ENCODE results near the gene STARD13.

STARD13 gene

DNA sequence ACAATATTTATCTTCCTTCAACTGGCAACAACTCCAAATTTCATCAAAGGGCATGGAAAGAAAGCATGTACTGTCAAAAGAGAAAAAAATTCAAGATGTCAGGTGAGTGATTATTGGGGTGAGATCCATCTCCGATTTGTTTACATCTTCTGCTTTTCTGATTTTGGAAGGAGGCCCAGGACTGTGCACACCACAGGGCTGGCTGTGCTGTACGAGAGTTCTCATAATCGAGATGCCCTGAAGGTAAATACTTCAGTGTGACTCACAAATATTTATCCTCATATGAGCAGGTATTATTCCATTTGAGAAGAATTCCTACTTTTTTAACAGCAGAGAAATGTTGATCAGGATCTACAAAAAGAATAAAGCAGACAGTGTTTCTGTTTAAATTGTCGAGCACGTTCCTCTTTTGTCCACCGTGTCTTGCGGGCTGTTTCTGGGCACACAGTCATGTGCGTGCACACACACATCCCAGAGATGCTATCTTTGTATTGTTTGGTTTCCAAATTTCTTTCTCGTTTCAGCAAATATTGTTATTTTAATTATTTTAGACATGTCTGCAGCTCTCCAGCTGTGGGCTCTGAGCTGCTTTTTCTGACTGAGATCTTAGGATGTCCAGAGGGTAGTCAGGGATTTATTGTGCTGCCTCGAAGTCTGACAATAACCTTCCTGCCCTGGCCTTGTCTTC lies 165.6 kb downstream of the STARD13 start:
- DNase-seq (ENCODE audit: low read depth, low spot score) = no peak

DNA sequence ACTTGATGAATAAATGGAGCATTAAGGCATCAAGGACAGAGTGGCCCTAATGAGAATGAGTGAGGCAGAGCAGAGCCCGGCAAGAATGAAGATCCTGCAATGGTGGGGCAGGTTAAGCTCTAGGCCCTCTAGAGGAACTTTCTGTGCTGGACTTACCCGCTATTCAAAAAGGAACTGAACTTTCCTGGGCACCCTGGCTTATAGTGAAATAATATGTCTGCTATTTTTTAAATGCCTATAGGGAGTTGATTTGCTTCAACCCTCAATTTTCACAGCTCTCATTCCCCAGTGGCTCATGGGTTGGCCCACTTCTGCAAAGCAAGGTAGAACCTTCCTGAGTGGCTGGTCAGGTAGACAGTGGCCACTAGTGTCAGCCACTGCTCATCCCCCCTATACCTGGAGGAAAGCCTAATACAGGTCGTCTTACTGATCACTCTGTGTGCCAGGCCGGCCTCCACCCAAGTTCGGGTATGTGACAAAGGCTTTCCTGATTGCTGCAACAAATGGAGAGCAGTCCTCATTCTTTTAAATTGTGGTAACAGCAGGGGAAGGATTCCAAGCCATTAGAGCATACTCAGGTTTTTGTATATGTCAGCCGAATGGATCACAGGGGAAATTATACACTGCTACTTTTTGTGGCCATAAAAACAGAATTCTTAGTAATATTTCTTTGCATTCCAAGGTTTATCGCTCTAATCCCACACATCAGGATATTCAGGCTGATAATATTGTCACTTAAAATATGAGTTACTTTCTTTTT lies 166.4 kb downstream of the STARD13 start:
- no peak for DNase-seq (ENCODE audit: low read depth, low spot score)

DNA sequence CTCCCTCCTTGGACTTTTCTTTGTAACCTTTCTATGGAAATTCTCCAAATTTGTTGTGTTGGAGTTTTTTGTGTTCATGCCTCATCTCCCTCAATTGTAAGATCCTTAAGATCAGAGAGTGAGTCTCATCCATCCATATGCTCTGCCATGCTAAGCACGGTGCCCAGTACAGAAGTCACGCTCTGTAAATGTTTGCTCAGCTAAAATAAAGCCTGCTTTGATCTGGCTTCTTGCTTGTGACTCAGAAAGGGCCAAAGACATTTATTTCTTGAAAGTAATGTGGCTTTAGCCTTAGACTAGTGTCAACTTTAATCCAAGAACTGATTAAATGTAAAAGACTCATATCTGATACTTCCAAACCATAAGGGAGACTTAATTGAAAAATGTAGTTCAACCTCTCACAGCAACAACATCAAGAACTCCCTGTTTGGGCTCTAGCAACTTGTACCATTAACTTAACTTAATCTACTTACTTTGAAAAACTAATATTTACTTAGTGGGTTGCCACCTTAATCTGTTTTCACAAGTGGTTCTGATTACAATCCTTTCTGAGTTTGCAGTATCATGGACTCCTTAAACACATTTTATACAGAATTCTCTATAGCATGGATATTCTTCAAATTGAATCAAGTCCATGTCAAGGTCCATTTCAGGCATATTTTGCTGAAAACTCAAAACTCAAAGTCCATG lies 169.1 kb downstream of the STARD13 start:
- DNase-seq (ENCODE audit: low read depth, low spot score) = no peak

DNA sequence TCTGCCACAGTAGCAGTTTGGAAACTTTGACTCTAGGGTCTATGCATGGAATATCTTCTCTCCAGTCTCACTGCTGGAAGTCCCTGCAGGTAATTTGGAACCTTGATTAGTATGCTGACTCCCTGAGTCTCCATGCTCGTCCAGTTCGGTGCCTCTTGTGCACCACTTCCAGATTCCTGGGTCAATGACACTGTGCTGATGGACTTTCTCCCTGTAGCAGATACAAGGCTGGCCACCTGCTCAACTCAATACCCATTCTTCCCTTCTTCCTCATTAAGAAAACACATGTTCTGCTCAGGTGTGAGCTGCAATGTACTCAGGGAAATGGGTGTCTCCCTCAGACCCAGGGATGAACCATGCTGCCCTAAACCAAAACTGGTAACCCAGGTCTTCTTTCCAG lies 170.3 kb downstream of the STARD13 start:
- DNase-seq (ENCODE audit: low read depth, low spot score) = no peak

DNA sequence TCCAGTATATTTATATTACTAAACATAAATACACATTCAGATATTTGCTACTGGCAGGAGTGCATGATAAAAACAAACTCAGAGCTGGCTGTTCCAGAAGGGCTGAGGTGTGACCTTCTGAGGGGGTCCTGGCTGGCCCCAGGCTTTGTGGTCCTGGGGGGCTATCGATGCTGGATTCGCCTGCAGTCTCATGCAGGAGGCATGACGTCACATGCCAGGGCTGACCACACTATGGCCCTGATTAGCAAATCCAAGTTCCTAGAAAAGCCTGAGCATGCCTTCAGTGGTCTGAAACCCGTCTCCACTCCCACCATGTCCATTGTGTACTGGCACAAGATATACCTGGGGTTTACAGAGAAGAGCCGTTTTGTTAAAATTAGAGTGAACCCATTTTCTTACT lies 171.4 kb downstream of the STARD13 start:
- DNase-seq (ENCODE audit: low read depth, low spot score) = no peak

DNA sequence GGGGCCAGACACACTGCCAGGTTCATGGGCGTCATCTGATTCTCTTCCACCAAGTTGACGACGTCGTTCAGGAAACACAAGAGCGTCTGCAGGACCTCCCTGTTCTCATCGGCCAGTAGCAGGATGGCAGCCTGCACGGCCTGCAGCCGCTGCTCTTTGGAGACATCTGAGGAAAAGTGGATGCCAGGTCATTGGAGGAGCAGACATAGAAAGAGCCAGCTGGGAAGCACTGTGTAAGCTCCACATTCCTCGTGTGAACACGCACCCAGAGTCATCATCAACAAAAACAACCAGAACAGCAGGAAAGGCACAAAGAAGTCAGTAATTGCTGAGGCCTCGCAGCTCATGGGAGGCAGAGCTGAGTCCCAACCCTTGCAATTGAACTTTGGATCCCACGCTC lies 172.8 kb downstream of the STARD13 start:
- DNase-seq (ENCODE audit: low read depth, low spot score) = peak; percentile 14

DNA sequence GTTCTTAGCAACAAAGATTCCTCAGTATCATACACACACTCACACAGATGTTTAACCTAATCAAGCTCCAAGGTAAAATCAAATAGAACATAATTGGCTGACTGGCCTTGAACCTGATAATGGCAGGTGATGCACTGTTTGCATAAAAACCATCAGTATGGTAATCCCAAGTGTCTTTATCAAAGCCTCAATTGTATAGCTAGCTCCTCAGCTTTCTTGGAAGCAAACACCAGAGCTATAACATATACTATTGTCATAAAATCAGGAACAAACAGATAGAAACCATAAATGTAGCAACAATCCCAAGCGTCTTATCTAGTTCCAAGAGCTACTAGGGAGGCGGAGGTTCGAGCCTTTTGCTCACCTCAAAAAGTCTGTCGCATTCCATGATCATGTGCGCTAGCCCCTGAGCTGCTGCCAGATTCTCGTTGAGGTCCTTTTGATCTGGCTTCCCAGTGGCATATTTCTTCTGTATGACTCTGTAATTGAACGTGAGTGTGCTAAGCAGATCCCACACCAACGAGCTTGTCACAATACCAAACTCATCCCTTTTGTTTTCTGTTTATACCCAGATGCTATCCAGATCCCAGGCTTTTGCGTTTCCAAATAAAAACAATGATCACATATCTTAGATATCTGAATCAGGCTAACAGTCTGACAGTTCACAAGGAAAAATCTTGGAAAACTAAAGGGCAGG lies 174.0 kb downstream of the STARD13 start:
- DNase-seq (ENCODE audit: low read depth, low spot score) = no peak

DNA sequence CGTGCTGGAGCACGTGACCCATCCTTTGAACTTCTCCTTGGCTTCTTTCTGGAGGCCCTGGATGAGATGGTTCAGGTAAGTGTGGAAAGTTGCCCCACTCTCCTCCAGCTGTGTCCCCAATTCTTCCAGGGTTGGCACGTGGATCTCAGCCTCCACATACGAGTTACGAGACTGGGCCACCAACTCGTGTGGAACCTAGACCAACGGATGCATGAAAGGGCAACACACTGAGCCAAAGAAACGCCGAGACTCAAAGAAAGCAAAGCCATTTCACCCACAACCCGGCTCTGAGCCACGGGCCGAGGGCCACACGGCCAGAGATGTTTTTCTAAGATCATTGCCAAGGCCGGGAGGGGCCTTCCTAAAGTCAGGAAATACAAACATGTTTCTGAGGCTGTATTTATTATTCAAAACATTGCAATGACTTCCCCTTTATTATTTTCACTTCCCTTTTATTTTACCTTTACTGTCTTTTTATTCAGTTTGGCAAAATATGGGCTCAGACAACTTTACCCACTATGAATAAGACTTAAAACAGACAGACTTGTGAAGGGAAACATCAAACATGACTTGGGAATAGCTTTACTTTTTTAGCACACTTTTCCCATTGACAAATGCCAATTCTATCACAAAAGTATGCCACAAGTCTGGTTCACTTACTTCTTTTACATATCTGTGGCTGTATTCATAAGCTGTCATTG lies 174.7 kb downstream of the STARD13 start:
- no peak for DNase-seq (ENCODE audit: low read depth, low spot score)

DNA sequence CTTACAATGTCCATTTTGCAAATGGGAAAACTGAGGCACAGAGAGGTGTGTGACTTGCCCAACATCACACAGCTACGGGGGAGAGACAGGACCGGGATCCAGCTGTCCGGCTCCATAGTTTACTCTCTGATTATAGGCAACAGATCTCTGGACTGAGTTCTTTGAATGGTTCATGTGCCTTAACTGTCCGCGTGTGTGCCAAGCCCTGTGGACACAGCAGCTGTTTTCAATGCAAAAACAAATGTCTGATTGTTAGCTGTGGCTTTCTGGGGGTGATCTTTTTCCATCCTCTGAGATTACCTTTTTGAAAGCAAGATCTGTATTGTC lies 175.2 kb downstream of the STARD13 start:
- no peak for DNase-seq (ENCODE audit: low read depth, low spot score)

DNA sequence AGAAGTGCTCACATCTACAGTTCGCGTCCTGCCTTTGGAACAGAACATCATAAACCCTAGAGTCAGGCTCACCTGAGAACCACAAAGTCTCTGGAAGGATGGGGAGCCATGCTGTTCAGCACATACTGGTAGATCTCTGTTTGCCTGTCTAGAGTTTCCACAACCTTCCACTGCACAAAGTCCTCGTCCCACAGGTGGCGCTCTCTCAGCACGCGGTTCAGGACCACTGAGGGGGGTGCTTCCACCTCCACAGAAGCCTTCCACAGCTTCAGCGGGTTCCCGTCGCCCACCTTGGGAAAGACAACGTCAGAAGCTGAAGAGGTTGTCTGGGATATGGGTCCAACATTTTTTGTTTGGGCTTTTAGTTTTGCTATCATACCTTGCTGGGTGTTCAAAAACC lies 175.8 kb downstream of the STARD13 start:
- peak; percentile 16 for DNase-seq (ENCODE audit: low read depth, low spot score)

DNA sequence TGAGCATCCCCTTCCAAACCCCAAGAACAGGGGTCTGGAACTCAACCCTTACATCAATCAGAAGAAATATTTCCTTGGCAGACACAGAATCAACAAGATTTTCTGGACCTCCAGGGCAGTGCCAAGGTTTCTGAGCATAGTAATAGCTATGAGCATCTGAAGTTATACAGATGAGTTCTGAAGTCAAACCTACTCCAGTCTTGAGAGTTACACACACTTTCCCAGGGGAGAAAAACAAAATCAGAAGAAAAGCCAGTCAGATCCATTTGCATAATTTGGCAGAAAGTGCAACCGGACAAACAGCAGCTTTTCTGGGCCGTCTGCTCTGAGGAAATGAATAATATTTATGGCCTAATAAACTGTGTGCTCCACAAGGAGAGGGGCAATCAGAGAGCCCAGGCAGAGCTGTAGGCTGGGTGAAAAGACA lies 176.3 kb downstream of the STARD13 start:
- DNase-seq (ENCODE audit: low read depth, low spot score) = no peak

DNA sequence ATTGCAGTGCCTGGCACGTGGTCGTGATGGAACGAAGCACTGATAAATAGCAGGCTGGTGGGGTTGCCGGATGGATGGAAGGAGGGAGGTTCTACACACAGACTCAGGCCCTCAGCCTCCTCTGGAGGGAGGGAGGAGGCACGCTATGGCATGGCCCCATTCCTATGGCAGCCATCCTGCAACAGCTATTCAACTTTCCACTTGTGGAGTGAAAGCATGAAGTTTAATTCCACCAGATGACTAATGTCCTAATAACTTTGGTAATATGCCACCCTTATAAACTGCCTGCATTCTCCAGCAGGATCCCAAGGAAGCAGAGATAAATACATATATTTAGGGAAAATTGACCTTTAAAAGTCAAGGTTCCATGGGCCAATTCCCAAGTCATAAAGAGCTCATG lies 176.9 kb downstream of the STARD13 start:
- no peak for DNase-seq (ENCODE audit: low read depth, low spot score)

DNA sequence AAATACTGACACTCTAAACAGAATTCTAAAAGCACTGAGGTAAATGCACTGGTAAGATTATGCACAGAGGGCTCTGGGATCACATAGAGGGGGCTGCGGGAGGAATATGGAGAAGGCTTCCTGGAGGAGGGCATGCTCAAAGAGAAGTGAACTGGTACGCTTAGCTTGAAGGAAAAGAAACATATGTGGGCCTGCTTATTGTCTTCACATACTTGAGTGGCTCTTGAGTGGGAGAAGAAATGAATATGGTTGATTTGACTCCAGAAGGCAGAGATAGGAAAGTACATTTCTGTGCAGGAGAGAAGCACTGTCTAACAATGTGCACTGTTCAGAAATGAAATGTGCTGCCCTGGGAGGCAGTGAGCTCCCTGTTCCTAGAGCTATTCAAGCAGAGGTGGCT lies 178.2 kb downstream of the STARD13 start:
- DNase-seq (ENCODE audit: low read depth, low spot score) = no peak

DNA sequence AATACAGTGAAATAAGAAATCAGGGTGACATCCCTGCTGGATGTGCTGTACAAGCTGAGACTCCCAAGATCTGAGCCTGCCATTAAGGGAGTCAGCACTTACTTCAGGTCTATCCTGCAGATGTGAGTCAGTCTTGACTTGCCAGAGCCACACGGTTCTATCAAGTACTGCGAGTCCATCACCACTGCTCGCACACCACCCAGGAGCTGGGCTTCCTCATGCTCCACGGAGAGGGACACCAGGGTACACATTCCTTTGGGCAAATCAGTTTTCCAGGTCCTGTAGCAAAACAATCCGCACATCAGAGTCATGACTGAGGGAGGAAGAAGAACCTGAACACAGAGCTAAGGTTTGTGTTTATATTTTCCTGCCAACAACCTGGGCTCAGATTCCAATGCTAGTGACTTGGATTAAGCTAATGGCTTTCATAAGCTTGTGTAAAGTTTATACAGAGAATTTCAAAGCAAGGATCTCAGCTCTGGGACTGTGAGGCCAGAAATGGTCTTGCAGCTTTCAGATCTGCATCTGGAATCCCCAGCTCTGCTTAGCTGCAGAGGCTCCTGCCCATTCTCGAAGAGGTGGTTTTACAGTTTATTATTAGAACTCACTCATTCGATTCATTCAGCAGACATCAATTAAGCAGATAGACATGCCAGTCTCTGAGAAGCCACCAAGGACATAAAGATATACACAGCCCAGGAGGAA lies 178.7 kb downstream of the STARD13 start:
- no peak for DNase-seq (ENCODE audit: low read depth, low spot score)

DNA sequence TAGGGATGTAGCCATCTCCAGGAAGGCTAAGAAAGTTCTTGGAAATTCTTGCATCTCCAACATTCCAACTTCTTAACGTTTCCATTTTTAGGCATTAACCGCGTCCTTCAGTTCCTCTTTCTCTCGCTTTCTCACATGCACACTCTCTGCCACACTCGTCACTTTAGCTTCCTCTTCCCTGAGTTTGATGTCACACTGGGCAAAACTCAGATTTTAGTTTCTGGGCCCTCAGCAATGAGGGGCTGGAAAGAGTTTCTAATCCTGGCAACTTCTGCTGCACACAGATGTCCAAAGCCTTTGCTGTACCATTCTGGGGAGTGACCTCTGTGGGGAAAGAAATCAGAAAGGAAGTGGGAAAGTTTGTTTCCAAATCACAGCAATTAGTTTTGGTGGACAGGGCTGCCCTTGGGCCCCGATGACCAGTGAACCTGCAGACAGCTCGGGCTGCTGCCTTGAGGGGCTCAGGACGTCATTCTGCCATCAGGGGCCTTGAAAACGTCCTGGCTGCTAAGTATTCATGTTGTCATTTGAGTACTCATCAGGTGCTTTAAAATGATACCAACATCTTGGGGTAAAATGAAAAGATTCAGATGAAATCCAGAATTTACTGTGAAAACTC lies 180.1 kb downstream of the STARD13 start:
- no peak for DNase-seq (ENCODE audit: low read depth, low spot score)

DNA sequence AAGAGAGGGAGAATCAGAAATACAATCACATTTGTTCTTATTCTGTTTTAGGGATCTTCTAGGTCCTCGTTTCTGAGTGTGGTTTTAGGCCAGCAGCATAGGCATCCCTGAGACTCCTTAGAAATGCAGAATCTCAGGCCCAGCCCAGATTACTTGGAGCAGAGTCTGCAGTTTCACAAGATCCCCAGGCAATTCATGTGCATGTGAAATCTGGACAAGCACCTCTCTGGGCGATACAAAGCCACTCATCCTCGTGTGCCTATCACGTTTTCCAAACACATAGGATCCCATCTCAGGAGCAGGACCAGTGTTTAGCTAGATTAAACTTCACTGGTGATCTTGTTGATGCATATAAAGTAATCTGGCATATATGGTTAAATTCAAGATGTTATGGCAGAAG lies 182.1 kb downstream of the STARD13 start:
- no peak for DNase-seq (ENCODE audit: low read depth, low spot score)

DNA sequence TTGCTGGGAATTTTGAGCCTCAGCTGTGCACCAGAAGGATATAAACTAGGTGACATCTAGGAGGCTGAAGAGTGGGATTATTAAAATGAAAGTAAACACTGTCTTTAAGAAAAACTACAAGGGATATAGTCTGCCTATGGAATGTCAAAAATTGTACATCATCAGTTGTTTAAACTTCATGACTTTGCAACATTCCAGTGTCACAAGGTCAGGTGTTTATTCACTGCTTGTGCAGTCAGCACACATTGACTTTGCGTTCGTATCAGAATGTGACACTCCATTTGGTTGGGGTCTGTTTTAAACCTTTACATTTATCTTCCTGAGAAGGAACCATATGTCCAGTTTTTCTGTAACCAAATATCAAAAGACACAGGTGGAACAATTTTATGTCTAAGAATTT lies 183.7 kb downstream of the STARD13 start:
- DNase-seq (ENCODE audit: low read depth, low spot score) = no peak

DNA sequence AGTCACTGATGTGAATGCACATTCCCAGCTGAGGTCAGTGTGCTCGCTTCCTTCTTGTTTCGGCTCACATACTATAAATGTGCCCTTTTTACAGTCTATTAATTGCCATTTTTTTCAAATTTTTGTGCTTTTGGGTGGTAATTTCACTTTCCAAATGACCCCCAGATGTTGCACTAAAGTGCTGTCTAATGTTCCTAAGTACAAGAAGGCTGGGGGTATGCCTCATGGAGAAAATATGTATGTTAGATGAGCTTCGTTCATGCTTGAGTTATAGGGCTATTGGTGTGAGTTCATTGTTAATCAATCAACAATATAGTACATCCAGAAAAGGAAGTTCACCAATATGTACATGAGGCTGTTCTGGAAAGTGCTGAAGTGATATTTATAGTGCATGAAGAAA lies 184.7 kb downstream of the STARD13 start:
- DNase-seq (ENCODE audit: low read depth, low spot score) = no peak

DNA sequence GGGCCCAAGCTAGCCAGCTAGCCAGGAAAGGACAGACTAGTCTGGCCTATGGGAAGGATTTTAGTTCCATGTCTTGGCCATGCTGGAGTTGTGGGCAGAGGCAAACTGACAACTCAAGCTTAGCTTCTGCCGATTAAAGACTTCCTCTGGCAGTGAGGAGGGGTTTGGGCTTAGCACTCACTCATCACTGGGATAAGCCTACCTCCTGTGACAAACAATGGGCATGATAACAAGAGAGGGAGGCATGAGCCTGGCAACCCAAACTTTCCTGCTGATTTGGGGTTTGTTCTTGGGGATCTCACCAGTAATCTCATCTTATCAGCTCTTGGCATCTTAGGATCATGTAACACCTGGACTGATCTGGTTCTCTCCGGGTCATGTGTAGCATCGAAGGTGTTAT lies 185.7 kb downstream of the STARD13 start:
- no peak for DNase-seq (ENCODE audit: low read depth, low spot score)

DNA sequence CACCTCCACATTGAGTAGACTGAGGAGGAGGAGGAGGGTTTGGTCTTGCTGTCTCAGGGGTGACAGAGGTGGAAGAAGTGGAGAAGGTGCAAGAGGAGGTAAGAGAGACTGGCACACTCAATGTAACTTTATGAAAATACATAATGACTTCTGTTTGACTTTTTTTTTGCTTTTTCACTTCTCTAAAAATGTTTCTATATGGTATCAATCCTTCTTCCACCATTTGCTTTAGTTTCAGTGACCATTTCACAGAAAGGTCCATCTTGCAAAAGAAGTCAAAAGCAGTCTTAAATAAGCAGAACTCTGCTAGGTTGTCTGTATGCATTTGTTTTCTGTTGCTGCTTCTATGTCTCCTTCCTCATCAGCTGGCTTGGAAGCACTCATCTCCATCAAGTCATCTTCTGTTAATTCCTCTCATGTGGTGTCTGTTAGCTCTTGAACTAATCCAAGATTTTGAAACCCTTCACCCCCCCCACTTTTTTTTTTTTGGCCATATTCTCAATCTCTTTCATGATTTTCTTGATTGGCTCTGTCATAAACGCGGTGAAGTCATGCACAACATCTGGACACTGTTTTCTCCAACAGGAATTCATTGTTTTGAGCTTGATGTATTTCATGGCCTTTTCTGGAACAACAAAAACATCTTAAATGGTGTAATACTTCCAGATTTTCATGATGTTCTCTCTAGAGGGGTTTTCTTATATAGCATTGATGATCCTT lies 188.5 kb downstream of the STARD13 start:
- no peak for DNase-seq (ENCODE audit: low read depth, low spot score)
